B cell (primary cell): ENCODE results near the gene HTT. TPM values are rescaled to one million over a fixed set of nuclear protein-coding genes. Genes with fewer than 3 reads are reported as not detected.

Experiments used
- ATAC-seq: fragments of 200-7000 bp; cut with Tn5 transposase; one replicate; pipeline ENCODE4 v1.10.0; 2021; ENCODE audit warnings: low read depth, mild to moderate bottlenecking, moderate number of reproducible peaks, moderate library complexity
- CTCF ChIA-PET: fragments of 350-600 bp; sonication (Branson Sonifier 250); formaldehyde crosslinking; loops from one replicate; lab custom pipeline; 2021; ENCODE audit warnings: antibody characterized with exemption, inconsistent platforms; lab: Charles Lee
- POLR2A ChIA-PET: fragments of 350-600 bp; sonication (Branson Sonifier 250); formaldehyde crosslinking; loops from one replicate; lab custom pipeline; 2021; ENCODE audit warnings: antibody characterized with exemption; lab: Charles Lee
- DNase-seq: peaks from one replicate; pipeline ENCODE4 v3.0.0; 2013
- H2AFZ ChIP-seq: 2 replicates; pipeline ENCODE4 v1.6.1; 2012; ENCODE audit warnings: mild to moderate bottlenecking, low read depth, low read length; ENCODE audit not compliant: insufficient read depth, poor library complexity, severe bottlenecking
- H3K27ac ChIP-seq, 2 donors: 1 replicate in 1 of 2; 2 replicates in 1 of 2; pipeline ENCODE4 v1.5.1; 2012 to 2013; ENCODE audit warnings: low read length in 2 of 2, mild to moderate bottlenecking in 2 of 2, moderate library complexity in 1 of 2
- H3K27me3 ChIP-seq, 4 experiments: fragments of 200-600 bp in 1 of 4; sonication (generic) in 1 of 4; replicated peaks in 1 of 4; 1 replicate in 2 of 4; 2 replicates in 2 of 4; pipeline versions ENCODE4 v1.6.1 to v1.7.0; 2013 to 2016; ENCODE audit warnings: low read length in 3 of 4, mild to moderate bottlenecking in 2 of 4, mixed read lengths in 1 of 4, moderate library complexity in 1 of 4; ENCODE audit not compliant: insufficient read depth in 4 of 4, control insufficient read depth in 3 of 4; ENCODE audit errors: control extremely low read depth in 1 of 4
- H3K36me3 ChIP-seq, 2 experiments: replicated peaks in 1 of 2; 1 replicate in 1 of 2; 2 replicates in 1 of 2; pipeline versions ENCODE4 v1.6.1 to v1.7.1; 2013; ENCODE audit warnings: low read length in 1 of 2; ENCODE audit not compliant: insufficient read depth in 2 of 2, control insufficient read depth in 1 of 2; ENCODE audit errors: control extremely low read depth in 1 of 2, extremely low read depth in 1 of 2
- H3K4me1 ChIP-seq, 2 donors: fragments of 200-600 bp in 1 of 2; sonication (generic) in 1 of 2; 1 replicate in 1 of 2; 2 replicates in 1 of 2; pipeline versions ENCODE4 v1.5.1 to v1.6.1; 2013 to 2017; ENCODE audit warnings: low read length in 2 of 2; ENCODE audit not compliant: control insufficient read depth in 2 of 2, insufficient read depth in 2 of 2
- H3K4me2 ChIP-seq: replicated peaks from 2 replicates; pipeline ENCODE3; 2012; ENCODE audit warnings: mild to moderate bottlenecking, low read depth, low read length; ENCODE audit not compliant: poor library complexity, severe bottlenecking
- H3K4me3 ChIP-seq, 5 experiments: fragments of 200-600 bp in 1 of 5; sonication (generic) in 1 of 5; 1 replicate in 3 of 5; 2 replicates in 2 of 5; pipeline versions ENCODE4 v1.5.1 to v1.7.0; 2011 to 2016; ENCODE audit warnings: low read length in 4 of 5, mild to moderate bottlenecking in 4 of 5, low read depth in 2 of 5, control low read depth in 1 of 5, moderate library complexity in 1 of 5; ENCODE audit not compliant: insufficient read depth in 1 of 5; ENCODE audit errors: control extremely low read depth in 1 of 5, extremely low read depth in 1 of 5
- H3K79me2 ChIP-seq: fragments of 200-600 bp; sonication (generic); one replicate; pipeline ENCODE4 v1.6.0; 2016; ENCODE audit warnings: low read length; ENCODE audit not compliant: control insufficient read depth, insufficient read depth
- H3K9ac ChIP-seq: fragments of 200-600 bp; sonication (generic); 2 replicates; pipeline ENCODE4 v1.6.1; 2017; ENCODE audit warnings: mild to moderate bottlenecking, low read length, moderate library complexity
- H3K9me3 ChIP-seq, 3 donors: one replicate each; pipeline versions ENCODE4 v1.6.1 to v1.7.1; 2013; ENCODE audit warnings: low read length in 2 of 3; ENCODE audit not compliant: control insufficient read depth in 2 of 3, insufficient read depth in 1 of 3; ENCODE audit errors: control extremely low read depth in 1 of 3
- H4K20me1 ChIP-seq: 2 replicates; pipeline ENCODE4 v1.6.0; 2012; ENCODE audit warnings: mild to moderate bottlenecking, low read length; ENCODE audit not compliant: insufficient read depth, control insufficient read depth, poor library complexity, severe bottlenecking
- H3K27ac Mint-ChIP-seq: one replicate; pipeline ENCODE4 v1.8.0; 2021; ENCODE audit warnings: mixed read lengths
- H3K27me3 Mint-ChIP-seq: one replicate; pipeline ENCODE4 v1.8.0; 2021; ENCODE audit warnings: mixed read lengths
- H3K4me1 Mint-ChIP-seq: one replicate; pipeline ENCODE4 v1.8.0; 2021; ENCODE audit warnings: mixed read lengths
- H3K4me3 Mint-ChIP-seq: one replicate; pipeline ENCODE4 v1.8.0; 2021; ENCODE audit warnings: mixed read lengths
- H3K9me3 Mint-ChIP-seq: one replicate; pipeline ENCODE4 v1.8.0; 2022; ENCODE audit warnings: mixed read lengths; ENCODE audit not compliant: insufficient read depth
- CTCF ChIP-seq: fragments of 200-600 bp; IDR thresholded peaks from one replicate; pipeline ENCODE4 v1.8.0; 2022; ENCODE audit warnings: antibody characterized with exemption, mild to moderate bottlenecking
- EZH2 ChIP-seq: IDR thresholded peaks from 2 replicates; pipeline ENCODE4 v1.6.1; 2012; ENCODE audit warnings: borderline replicate concordance, low read depth, mild to moderate bottlenecking, moderate library complexity, low read length; ENCODE audit not compliant: insufficient read depth, poor library complexity, severe bottlenecking
- WGBS: methylation state at CpG from one replicate; pipeline ENCODE4 v1.1.5; 2013; ENCODE audit warnings: missing lambda C conversion rate; ENCODE audit not compliant: insufficient coverage; 5-methylcytosine and 5-hydroxymethylcytosine counted together
- intact Hi-C: fragments of 100-400 bp; cut with micrococcal nuclease; formaldehyde crosslinking; loops from one replicate; pipeline ENCODE4 v1.10.0; 2022
- polyA plus RNA-seq: library from polyadenylated mRNA; depleted of rRNA; stranded (reverse); fragments of >200 nt; gene quantifications from 2 replicates; pipeline ENCODE4 v1.2.3, GENCODE V29; 2012
- total RNA-seq, 2 donors: library from RNA; stranded (reverse); fragments of 120-200 nt in 1 of 2; gene quantifications; 1 replicate in 1 of 2; 2 replicates in 1 of 2; pipeline versions ENCODE4 v1.2.3 to v1.2.4, GENCODE V29; 2013 to 2022

Gene HTT
- total and polyA plus RNA-seq, 2 donors (not counting 1 experiment from before 2014, with no cell fraction given): 52.8 to 195 TPM

GRCh38 chr4:3284734-3285557, 210.5 kb downstream of the HTT start:
- WGBS: 93% methylated on average over 23 of the region's 24 CpGs
- no peak overlapping the region for H2AFZ ChIP-seq
- intact Hi-C loops: loop anchor here (5.0 kb wide), 1 partner anchor 238 kb away; no protein-coding TSS in a partner anchor
- TF ChIP-seq CTCF (no peak), EZH2 (no peak)
- H3K4me2 ChIP-seq: peak overlapping the region; percentile 69
- no peak for ATAC-seq
- no peak overlapping the region for H3K9ac ChIP-seq
- H3K79me2 ChIP-seq: no peaks in the 10 kb centered on the region
- ChIA-PET CTCF (interaction anchor here (0.7 kb wide), 1 partner anchor 248 kb away, joined by 3 read pairs; no protein-coding TSS in a partner anchor), POLR2A (no interaction called here)
- no peak overlapping the region for H3K4me3 Mint-ChIP-seq
- peaks cover 15% of the 10 kb centered on the region for H3K4me1 Mint-ChIP-seq
- H3K4me1 ChIP-seq: peaks cover 13 to 16% of the 10 kb centered on the region in 2 donors
- H3K36me3 ChIP-seq: no peaks in the 10 kb centered on the region
- H3K27ac Mint-ChIP-seq: no peak overlapping the region
- peaks cover 0 to 12% (median 2%) of the 10 kb centered on the region in 4 experiments for H3K27me3 ChIP-seq
- no peaks in the 10 kb centered on the region for H4K20me1 ChIP-seq
- H3K4me3 ChIP-seq: no peak overlapping the region
- peaks cover 4% of the 10 kb centered on the region for H3K9me3 Mint-ChIP-seq
- H3K27me3 Mint-ChIP-seq: peaks cover 8% of the 10 kb centered on the region
- H3K9me3 ChIP-seq: peaks cover 0 to 13% (median 3%) of the 10 kb centered on the region in 3 donors
- DNase-seq: peak; percentile 17
- no peak overlapping the region for H3K27ac ChIP-seq
